ENCODE results near the gene IGFBPL1.
"Not testable (repeated sequence)": the region's sequence is repeated elsewhere in the genome, so short reads cannot be mapped to it uniquely, and the experiment has no call there.

IGFBPL1 gene

DNA sequence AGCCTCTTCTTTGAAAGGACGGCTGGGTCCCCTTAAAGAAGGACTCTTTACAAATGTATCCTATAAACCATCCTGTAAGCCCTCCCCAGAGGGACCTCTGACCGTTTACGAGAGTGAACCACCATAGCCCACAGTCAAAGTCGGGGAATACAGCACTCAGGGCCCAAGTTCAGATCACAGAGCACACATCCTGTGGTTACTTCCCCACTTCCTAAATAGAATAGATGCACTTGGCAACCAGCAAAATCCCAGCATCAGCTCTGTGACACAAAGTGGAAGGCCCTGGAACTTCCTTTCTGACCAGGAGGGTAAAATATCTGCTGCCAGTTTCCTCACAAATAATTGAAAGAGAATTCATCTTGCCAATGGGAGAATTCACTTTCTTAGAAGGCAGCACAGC lies 6.9 kb upstream of the IGFBPL1 start:
- DNase-seq (ENCODE audit: low read depth in 2 of 2): no peak

DNA sequence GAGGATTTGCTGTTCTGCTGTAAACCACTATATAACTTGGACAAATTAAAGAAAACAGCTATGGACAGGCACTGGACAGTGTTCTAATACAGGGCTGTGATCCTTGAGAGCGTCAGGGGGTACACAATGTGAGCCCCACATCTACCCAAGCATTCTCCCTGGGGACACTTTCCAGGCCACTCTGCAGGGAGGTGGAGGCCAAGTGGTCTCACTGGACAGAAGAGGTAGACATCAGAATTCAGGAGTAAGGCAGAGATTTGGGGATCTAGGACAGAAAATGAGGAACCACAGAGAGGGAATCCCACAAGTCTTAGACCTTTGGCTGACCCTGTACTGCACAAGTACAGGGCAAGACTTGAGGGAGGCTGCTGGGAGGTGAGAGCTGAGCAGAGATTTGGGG lies 3.8 kb upstream of the IGFBPL1 start:
- no peak for DNase-seq (ENCODE audit: low read depth in 2 of 2)

- DNase-seq (ENCODE audit: low read depth in 2 of 2): no peak
These were observed 664 bp upstream of the IGFBPL1 start for GRCh38 chr9:38424918-38425317.

DNA sequence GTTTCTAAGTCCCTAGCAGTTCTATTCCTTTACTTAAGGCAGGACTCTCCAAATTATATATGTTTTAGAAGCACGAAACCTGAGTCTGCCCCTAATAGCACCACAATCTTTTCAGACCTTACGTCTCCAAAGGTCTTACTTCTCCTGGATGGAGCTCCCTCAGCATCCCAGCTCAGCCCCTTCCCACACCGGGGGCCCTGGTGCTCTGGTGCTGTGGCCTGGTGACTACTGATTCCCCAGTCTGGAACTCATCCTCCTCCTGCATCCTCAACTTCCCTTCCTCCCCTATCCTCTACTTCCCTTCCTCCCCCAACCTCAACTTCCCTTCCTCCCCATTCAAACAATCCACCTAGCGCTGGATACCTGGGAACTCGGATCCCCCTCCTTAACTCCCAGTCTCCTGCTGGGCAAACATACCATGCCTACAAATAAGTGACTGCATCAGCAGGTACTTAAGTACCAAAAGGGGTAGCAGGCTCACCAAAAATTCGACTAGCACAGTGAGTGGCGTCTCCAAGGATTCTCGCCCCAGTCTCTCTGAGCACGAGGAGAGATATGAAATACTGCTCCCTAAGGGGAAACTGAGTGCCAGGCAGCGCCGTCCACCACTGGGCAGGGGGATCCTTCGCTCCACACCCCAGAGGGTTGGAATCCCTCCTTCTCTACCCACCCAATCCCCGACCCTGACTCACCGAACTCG lies 831 bp downstream of the IGFBPL1 start:
- no peak for DNase-seq (ENCODE audit: low read depth in 2 of 2)

- no peak for DNase-seq (ENCODE audit: low read depth in 2 of 2)
These were observed 1.5 kb downstream of the IGFBPL1 start for GRCh38 chr9:38422555-38423260.

DNA sequence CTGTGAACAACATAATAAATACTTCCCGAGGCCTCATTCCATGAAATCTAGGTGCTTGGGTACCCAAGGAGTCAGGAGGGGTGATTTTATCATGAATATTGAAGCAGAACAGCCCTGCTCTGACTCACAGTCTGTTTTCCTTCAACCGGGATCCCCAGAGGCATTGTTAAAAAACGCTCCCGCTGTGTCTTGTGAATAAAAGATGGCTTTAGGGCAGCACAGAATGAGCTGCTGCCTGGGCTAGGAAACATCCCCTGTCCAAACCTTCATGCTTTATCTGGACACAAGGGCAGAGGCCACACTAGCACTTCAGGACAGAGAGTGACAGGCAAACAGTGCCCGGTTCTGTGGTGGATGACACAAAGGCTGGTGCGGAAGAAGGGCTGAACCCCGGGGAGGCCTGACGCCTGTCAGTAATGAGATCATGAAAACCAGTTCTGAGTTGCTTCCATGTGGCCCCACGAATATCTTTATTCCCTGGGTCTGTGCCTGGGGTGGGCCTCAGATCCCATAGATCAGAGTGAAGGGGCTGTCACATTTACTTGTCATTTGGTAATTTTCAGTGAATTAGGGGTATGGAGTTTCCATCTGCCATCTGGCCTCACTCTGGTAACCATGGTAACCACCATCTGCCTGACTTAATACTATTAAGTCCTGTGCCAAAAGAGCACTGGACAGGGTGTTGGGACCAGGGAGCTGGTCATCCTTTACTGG lies 2.6 kb downstream of the IGFBPL1 start:
- no peak for DNase-seq (ENCODE audit: low read depth in 2 of 2)

- DNase-seq (ENCODE audit: low read depth in 2 of 2): no peak
These were observed 5.1 kb downstream of the IGFBPL1 start for GRCh38 chr9:38419181-38419580.

GRCh38 chr9:38418366-38418765 lies 5.9 kb downstream of the IGFBPL1 start:
- no peak for DNase-seq (ENCODE audit: low read depth in 2 of 2)

DNA sequence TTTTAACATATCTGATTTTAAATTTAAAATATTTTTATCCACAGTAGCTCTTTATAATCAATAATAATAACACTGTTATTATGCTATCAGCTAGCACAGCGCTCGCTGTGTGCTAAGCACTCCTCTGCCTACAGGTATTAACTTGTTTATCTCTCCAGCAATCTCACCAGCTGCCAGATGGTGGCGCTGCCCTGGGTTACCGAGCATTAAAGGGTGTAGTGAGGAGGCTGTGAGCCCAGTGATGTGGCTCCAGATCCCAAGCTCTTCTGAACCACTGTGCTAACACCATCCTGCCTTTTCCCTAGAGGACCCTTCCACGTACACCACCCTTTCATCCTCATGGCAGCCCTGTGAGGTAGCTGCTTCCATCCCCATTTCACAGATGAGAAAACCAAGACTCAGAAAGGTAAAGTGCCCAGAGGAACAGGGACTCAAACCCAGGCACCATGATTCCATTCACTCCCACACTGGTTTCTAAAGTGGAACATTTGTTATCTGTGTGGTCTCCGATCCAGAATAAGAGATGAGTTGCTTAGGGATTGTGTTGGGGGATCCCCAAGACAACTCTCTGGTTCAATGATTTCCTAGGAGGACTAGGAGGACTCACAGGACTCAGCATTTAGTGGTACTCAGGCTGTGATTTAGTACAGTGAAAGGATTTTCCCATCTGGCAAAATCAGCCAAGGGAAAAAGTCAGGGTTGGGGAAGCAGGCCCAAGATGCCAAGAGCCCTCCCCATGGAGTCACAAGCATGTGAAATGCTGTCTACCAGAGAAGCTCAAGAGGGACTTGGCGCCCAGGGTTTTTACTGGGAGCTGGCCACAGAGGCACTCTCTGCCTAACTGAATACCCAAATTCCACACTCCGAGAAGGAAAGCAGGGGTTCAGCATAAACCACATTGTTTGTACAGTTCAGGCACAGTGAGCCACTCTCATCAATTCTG lies 7.0 kb downstream of the IGFBPL1 start:
- DNase-seq (ENCODE audit: low read depth in 2 of 2): peak in 1 of 2 donors; percentile 35

GRCh38 chr9:38416461-38416860 lies 7.8 kb downstream of the IGFBPL1 start:
- no peak for DNase-seq (ENCODE audit: low read depth in 2 of 2)

DNA sequence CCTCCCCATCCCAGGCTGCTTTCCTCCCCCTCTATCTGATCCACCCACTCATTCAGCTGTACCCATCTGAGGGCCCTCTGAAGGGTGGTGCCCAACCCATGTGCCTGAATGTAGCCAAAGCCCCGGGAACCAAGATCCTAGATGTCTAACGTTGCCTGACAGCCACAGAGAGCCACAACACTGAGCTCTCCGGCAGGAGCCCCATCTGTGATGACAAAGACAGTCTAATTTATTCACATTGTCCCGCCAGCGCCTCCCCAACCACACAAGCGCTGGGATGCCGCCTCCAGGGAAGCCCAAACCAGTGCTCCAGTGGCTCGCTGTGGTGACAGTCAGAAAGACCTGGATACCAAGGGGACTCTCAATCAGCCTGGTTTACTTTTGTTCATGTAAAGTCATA lies 8.4 kb downstream of the IGFBPL1 start:
- DNase-seq (ENCODE audit: low read depth in 2 of 2): no peak

DNA sequence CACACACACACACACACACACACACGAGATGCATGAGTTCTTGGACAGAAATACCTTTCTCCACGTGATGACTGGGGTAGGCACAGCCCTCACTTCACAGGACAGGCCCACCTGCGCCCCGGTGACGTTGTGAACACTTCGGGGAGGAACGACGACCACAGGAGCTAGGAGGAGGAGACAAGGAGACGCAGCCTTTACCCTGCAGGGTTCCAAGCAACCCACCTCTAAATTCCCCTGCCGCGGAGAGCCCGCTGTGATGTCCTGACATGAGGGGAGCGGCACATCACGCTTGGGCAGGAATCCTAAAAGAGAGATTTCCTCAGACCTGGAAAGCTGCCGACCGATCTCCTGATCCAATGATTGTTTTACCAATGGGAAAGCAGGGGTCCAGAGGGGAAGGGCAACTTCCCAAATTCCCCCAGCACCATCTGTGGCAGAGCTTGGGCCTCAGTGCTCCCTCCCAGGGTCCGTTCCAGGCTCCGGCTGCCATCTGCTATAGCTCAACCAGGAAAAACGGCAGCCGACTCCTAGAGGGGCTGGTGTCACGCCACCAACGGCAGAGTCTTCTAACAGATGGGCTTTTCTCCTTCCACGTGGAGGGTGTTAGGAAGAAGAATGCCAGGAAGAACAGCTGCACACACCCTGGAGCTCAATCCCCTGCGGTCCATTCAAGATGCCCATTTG lies 10.1 kb downstream of the IGFBPL1 start:
- DNase-seq (ENCODE audit: low read depth in 2 of 2): no peak

GRCh38 chr9:38413283-38413682 lies 11.0 kb downstream of the IGFBPL1 start:
- DNase-seq (ENCODE audit: low read depth in 2 of 2): no peak

DNA sequence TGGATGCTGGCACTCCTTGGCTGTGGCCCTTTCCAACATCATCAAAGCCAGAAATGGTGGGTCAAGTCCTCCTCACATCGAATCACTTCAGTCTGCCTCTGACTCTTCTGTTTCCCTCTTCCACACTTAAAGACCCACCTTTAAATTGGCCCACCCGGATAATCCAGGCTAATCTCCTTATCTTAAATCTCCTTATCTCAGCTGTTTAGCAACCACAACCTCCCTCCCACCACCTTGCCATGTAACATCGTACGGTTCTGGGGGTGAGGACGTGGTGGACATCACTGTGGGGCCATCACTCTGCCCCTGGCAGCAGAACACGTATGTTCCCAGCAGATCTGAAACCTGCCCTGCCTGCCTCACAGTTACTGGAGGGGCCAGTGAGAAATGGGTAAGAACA lies 11.5 kb downstream of the IGFBPL1 start:
- no peak for DNase-seq (ENCODE audit: low read depth in 2 of 2)

GRCh38 chr9:38408719-38409118 lies 15.5 kb downstream of the IGFBPL1 start:
- DNase-seq (ENCODE audit: low read depth in 2 of 2): no peak

DNA sequence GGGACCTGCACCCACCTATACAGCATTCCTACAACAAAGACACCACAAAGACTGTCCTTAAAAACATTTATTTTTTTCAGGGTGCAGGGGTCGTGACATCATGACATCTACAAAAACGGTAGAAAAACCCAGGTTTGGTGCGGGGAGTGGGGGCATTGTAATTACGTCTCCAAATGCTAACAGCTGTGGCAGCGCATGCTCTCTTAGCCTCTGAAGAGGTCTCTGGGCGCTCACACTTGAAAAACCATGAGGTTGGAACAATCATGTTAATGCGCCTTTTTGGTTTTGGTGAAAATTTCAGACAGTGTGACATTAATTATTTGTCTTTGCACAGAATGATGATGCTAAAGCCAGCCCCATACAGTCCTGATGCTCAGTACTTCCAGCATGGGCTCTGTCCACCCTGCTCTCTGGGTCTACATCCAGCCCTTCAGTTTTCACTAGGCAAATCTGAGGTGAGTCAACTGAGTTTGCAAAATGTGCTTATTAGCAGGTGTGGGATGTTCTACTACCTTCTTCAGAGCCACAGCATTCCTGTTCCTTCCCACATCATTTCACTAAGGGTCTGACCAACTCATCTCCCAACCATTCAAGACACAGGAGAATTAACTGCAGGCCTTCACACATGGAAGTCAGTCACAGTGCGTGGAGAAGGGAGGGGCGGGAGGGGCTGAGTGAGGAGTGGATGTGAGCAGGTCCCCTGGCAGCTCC lies 17.6 kb downstream of the IGFBPL1 start:
- DNase-seq (ENCODE audit: low read depth in 2 of 2): no peak

GRCh38 chr9:38405785-38406184 lies 18.5 kb downstream of the IGFBPL1 start:
- DNase-seq (ENCODE audit: low read depth in 2 of 2): no peak

GRCh38 chr9:38404314-38404713 lies 19.9 kb downstream of the IGFBPL1 start:
- DNase-seq (ENCODE audit: low read depth in 2 of 2): no peak

- DNase-seq (ENCODE audit: low read depth in 2 of 2): no peak
These were observed 22.3 kb downstream of the IGFBPL1 start for GRCh38 chr9:38401994-38402393.

DNA sequence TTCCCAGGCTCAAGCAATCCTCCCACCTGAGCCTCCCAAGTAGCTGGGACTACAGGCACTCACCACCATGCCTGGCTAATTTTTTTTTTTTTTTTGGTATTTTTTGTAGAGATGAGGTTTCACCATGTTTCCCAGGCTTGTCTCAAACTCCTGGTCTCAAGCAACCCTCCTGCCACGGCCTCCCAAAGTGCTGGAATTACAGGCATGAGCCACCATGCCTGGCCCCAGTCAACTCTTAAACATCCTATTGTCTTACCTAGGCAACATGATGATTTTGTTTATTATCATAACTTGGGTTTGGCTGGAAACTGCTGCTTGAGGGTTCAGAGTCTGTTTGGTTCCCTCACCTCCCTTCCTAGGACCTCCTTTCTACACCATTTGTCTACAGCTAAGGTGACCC lies 25.1 kb downstream of the IGFBPL1 start:
- DNase-seq (ENCODE audit: low read depth in 2 of 2): not testable (repeated sequence)

GRCh38 chr9:38396371-38396671 lies 27.9 kb downstream of the IGFBPL1 start:
- no peak for DNase-seq (ENCODE audit: low read depth in 2 of 2)

Measured in stimulated activated CD8-positive, alpha-beta memory T cell treated with anti-CD3 and anti-CD28 coated beads, Interleukin-15, amount 100 ng/mL, for 48 hours (primary cell).